Posterior cingulate gyrus (tissue), 11 donors: ENCODE data around the gene LAMB1.
"Not testable (repeated sequence)": the region's sequence is repeated elsewhere in the genome, so short reads cannot be mapped to it uniquely, and the experiment has no call there.

Experiments used
- DNase-seq, 10 donors: peaks; one replicate each; pipeline versions ENCODE4 v3.0.0 to v3.0.0-alpha.2; 2020 to 2021; ENCODE audit warnings: mixed read lengths in 3 of 10
- intact Hi-C: fragments of 100-400 bp; cut with DNase I; formaldehyde crosslinking; loops from one replicate; pipeline ENCODE4 v1.15.1; 2023

Gene LAMB1

DNA sequence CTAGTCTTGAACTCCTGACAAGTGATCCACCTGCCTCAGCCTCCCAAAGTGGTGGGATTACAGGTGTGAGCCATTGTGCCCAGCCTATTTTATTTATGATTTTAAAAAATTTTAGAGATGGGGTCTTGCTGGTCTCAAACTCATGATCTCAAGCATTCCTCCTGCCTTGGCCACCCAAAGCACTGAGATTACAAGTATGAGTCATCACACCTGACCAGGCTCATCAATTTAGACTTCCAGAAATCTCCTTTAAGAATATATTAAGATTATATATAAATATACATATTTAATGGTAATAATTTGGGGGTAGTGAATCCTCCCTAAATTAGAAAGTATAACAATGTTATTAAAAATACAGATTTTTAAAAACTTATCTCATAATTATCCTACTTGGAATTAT is 29.1 kb downstream of the LAMB1 start:
- intact Hi-C loops = no loop called here
- no peak for DNase-seq

DNA sequence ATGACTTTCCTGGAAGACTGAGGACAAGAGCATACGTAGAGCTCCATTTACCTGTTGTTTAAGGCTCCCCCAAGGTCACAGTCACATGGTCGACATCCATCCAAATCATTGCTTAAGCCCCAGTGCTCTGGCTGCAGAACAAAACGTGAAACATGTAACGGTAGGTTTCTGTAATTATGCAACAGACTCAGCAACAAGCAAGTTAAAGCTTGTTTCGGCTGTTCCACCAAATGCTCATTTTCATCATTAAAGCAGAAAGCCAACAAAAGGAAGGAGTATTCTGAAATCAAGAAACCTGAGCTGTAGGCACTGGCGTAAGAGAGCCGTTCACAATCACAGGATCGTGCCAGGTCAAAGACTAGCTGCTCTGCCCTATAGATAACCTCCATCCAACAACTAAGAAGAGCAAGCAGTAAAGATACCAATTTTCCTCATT is 30.0 kb downstream of the LAMB1 start:
- intact Hi-C loops = no loop called here
- no peak for DNase-seq

DNA sequence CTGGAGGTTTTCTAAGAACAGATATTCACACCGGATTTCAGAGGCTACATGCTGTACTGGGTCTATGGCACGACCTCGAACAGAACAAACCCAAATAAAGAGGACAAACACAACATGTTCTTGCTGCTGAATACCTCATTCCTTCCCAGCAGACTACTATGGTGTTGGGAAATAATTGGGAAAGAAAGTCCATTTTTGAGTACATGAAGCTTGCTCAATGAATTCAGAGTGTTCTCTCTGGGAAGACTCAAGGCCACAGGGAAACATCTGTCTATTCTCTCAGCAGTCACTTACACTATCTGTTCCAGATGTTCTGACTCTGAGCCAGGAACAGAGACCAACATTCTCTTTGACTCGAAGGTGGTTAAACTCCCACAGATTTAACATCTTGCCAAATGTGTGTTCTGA is 30.9 kb downstream of the LAMB1 start:
- intact Hi-C loops = no loop called here
- no peak for DNase-seq

DNA sequence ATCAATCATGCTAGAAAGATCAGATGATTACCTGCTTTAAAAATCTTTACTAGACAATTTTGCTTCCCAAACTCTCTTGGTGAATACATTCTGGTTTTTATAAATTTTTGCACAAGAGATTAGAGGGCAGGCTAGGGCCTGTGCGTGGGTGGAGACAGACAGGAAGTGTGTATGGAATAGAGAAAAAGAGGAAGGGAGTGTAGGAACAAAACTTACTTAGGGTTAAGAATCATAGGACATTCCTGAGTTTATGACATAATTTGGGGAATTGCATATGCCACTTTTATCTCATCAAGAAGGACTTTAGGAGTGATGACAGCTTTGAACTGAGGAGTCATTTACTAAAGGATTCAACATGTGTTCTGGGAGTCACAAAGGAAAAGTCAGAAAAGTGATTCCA is 31.3 kb downstream of the LAMB1 start:
- intact Hi-C loops = no loop called here
- no peak for DNase-seq

DNA sequence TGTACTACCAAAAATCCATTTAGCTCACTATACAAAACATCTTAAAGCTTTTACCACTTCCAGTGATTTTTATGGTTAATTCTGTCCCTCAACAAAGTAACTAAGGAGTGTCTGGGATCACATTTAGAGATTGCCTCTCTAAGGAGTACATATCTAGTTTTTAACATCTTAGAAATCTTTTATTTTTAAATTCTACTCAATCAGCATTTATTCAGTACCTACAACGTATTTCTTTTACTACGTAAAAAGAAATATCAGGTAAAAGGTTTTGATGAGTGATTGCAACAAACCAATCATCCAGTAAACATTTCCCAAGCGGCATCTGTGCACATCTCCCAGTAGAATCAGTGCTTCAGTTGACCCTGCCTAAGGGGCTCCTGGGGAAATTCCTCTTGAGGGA is 31.9 kb downstream of the LAMB1 start:
- intact Hi-C loops = no loop called here
- DNase-seq = no peak

DNA sequence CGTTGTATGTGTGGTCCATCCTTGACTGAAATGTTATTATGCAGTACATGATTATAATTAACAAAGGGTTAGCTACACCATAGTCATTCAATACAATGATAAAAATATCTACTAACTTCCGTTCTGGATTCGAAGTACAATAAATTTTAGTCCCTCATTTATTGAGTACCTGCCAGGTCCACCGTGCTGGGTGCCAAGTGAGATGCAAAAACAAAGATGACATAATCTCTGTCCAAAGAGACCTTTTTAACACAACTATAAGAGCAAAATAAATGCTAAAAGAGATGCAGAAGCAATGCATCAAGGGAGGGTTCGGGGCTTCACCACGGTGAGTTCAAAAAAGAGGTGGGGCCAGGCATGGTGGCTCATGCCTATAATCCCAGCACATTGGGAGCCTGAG is 33.1 kb downstream of the LAMB1 start:
- intact Hi-C loops = no loop called here
- DNase-seq = no peak

DNA sequence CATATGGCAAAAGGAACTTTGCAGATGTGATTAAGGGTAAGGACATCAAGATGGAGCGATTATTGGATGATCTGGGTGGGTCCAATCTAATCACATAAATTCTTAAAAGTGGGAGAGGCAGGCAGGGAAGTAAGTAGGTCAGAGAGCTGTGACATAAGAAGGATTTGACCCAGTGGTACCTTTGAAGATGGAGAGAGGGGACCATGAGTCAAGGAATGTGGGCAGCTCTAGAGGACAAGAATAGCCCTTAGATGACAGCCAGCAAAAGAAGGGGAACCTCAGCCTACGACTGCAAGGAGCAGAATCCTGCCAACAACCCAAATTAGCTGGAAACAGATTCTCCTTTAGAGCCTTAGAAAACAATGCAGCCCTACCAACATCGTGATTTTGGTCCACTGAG is 34.5 kb downstream of the LAMB1 start:
- intact Hi-C loops = no loop called here

DNA sequence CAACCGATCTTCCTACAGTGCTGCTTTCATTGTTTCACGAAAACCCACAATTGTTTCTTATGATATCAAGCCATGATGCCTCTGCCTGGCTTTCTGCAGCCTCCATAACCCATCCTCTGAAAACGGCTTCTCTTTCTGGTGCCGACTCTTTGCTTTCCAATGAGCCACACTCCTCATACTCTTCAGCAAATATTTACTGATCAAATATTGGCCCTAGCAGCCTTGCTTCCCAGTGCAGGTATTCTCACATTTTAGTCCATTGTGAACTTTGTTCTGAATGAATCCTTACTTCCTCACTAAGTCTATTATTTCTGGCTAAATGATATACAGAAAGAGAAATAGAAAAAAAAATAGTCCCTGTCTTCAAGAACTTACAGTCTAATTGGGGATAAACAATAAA is 35.5 kb downstream of the LAMB1 start:
- intact Hi-C loops = no loop called here
- DNase-seq = no peak

More for the DNA sequence above, 34.5 kb downstream of the LAMB1 start:
- no peak for DNase-seq

DNA sequence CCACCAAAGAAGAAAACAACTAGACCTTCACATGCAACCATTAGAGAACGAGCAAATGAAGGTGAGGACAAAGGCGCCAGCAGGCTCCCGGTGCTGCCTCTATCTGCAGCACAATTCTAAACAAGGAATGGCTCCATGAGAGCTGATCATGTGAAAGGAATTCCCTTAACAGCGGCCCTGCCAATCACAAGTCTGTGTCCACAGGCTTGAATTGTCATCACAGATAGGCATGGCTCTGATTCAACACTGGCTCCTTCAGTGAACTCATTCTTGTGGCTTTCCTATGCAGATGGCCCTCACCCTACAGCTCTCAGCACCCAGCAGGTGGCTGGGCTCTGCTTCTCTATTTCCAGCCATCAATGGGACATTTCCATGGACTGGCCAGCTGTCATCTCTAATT is 36.2 kb downstream of the LAMB1 start:
- intact Hi-C loops = no loop called here
- DNase-seq = no peak

DNA sequence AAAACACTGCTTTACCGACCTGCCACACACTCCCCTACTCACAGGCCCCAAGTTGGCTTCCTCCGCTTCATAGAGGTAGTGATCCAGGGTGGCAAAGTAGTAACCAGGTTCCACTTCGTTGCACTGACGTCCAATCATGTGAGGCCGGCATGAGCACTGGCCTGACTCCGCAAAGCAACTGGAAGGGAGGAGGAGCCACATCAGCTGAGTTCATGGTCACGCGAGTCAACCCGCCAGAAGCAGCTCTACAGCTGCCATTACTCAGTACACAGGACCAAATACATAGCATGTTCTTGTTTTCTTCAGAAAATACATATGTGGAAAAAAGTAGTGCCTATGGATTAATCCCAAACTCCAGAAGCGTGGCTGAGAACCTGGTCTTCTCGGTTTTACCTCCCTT is 38.5 kb downstream of the LAMB1 start:
- no peak for DNase-seq
- intact Hi-C loops = no loop called here

DNA sequence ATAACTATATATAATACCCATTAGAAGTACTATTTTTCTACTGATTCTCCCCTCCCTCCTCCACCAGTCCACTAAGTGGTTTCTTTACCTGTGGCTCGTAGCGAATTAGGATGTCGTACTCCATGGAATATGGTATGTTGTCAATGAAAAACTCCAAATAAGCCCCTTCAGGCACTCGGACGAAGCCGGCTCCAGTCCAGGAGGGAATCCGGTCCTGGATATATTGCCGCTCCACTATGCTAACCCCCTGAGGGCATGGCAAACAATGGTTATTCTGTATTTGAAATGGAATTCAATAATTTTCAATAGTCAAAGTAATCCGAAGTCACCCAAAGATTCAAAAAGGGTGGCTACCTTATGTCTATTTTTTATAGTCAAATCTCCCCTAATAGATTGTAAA is 40.1 kb downstream of the LAMB1 start:
- no peak for DNase-seq
- intact Hi-C loops = no loop called here

DNA sequence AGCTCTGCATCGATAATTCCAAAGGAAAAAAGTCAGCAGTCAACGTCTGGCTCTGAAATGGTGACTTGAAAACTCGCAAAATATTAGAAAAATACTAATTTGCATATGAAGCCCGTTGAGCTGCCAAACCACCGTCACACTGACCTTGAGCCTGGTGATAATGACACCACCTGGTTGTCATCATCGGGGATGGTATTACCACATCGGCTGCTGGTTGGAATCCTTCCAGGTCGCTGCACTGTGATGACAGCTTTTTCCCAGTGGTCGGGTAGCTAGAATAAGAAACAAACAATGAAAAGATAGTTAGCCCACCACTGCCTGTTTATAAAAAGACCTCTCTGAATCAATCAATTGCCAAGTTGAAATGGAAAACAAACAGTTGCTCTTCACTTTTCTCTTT is 41.6 kb downstream of the LAMB1 start:
- DNase-seq = no peak
- intact Hi-C loops = no loop called here

DNA sequence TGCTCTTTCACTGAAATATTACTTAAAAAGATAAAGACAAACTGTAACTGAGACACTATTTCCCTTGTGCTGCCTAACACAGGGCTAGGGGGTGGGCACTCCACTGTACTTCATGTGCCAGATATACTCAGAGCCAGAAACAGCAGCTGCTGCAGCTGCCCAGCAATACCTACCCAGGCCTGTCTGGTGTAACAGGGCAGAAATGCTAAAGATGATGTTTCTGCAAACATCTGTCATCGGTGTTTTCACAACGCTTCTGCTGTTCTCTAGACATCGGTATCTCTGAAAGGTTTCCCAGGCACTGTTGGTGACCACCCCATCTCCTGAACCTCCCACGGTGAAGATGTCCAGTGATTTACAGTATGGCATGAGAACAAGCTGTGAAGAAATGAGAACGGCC is 42.7 kb downstream of the LAMB1 start:
- intact Hi-C loops = no loop called here
- DNase-seq = no peak

DNA sequence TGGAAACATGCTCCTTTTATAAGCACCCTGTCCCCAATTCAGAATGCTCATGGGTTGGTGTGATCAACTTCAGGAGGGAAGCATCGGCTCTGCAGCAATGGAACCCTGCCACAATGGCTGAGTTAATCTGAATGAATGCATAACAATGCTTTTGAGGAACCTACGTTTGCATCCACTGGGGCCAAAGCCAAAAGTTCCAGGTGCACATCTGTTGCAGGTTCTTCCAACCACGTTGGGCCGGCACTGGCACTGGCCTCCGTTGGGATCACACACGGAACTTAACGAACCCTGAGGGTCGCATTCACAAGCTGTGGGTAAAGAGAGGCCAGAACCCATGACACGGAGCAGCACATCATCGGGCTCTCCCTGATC is 43.4 kb downstream of the LAMB1 start:
- no peak for DNase-seq
- intact Hi-C loops = no loop called here

DNA sequence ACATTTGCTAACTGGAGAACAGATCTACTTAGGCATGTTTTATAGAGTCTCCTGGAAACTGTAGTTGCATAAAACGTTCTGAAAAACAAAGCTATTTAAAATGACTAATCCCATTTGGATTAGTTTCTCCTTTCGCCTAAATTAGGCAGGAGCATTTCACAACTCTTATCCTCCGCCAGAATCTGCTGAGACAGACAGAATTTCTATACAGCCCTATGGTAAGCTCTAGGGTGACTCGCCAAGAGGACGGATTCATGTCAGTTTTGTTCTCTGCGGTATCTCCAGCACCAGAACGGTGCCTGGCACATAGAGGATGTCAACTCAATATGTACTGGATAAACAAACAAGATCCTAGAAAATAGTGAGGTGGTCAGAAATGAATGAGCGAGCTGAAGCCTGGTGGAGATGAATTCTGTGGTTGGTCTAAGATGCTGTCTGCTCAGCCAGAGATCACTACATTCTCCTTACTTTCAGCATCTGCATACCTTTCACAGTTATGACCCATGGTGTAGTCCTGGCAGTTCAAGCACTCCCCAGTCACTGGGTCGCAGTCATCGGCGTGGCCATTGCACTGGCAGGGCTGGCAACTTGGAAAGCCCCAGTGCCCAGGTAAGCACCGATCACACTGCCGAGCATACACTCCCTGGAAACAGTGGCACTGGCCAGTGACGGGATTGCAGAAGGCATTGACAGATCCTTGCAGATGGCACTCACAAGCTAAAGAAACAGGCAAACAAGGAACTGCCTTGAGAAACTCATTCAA is 44.0 kb downstream of the LAMB1 start:
- DNase-seq = peak in 2 of 10 donors; percentile 67 to 81
- intact Hi-C loops = no loop called here

DNA sequence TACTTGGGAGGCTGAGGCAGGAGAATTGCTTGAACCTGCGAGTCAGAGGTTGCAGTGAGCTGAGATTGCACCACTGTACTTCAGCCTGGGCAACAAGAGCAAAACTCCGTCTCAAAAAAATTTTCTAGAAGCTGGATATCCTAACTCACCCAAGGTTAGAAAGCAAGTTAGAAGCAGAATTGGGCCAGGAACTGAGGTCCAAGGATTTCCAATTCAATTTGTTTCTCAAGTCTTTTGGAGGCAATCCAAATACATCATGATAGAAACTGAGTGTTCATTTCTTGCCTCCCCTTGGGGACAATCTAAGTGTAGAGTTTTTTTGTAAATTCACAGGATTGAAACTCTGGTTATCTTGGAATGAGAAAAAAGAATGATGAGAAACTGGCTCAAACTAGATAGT is 45.5 kb downstream of the LAMB1 start:
- intact Hi-C loops = no loop called here
- DNase-seq = no peak

DNA sequence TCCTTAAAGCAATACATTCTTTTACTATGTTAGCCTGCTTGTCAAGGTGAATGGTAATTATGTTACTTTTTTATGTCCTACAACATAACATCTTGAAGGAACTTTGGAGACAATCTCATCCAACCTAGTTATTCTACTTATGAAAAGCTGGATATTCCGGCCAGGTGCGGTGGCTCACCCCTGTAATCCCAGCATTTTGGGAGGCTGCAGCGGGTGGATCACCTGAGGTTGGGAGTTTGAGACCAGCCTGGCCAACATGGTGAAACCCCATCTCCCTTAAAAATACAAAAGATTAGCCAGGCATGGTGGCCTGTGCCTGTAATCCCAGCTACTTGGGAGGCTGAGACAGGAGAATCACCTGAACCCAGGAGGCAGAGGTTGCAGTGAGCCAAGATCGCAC is 46.0 kb downstream of the LAMB1 start:
- intact Hi-C loops, DNase-seq: not testable (repeated sequence)

DNA sequence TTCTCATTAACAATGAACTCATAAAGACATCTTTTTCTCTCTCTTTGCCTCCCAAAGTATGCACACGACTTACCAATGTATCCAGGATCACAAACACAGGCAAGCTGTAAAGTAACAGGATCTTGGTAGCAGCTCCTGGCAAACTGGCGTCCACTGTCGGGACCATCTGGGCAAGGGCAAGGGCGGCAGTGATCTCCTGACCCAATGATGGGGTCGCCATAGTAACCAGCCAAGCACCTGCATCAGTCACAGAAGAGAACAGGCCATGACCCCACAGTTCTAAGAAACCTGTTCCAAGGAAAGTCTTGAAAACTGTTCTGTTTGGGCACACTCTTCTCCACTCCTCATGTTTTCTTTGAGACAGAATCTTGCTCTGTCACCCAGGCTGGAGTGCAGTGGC is 47.6 kb downstream of the LAMB1 start:
- no peak for DNase-seq
- intact Hi-C loops = no loop called here

DNA sequence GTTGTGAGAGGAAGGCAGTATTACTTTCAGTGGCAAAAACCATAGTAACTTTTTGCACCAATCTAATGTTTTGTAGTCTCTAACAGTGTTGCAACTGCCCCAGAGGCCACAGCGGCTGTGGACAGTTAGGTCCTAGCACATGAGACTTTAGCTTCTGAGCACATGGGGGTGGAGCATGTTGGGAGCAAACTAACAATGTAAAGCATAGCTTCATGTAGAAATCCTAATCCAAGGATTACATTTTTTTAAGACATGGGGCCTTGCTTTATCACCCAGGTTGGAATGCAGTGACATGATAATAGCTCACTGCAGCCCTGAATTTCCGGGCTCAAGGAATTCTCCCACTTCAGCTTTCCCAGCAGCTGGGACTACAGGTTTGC is 49.0 kb downstream of the LAMB1 start:
- intact Hi-C loops = no loop called here

DNA sequence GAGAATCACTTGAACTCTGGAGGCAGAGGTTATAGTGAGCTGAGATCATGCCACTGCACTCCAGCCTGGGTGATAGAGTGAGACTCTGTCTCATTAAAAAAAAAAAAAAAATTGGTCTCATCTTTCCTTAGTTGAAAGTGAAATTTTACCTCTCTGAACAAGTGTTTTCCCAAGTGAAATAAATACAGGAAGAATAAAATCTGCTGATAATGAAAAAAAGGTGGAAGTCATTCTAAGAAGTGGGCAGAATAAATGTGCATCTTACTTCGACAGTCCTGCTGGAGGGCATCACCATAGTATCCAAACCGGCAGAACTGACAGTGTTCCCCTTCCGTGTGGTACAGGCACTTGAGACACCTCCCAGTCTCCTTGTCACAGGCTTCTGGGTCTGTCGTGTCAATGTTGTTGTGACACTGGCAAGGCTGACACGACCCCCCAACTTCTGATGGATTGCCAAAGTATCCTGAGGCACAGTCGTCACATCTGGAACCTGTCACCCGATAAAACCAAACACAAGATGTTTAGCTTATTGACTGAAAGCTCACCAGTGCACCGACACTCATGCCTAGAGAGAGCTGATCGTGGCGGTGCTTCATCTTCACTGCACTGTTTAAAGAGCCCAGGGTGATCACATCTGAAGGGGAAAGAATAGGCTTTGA is 49.6 kb downstream of the LAMB1 start:
- intact Hi-C loops = no loop called here
- no peak for DNase-seq

More for the DNA sequence above, 49.0 kb downstream of the LAMB1 start:
- no peak for DNase-seq

DNA sequence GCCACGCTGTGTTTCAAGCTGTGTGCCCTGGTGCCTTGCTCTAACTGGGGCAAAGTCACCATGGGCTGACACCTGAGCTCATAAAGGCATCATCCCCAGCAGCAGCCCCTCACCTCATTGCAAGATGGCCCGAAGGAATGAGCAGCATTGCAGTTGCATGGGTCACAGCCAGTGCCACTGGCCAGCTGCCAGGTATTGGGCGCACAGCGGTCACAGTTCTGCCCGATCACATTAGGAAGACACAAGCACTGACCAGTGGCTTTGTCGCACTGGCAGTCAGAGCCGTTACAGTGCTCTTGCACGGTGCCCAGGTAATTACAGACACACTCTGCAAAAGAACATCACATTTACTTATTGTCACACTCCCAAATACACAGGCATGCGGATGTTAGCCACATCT is 51.1 kb downstream of the LAMB1 start:
- intact Hi-C loops = no loop called here
- peak in 1 of 10 donors; percentile 87 for DNase-seq

DNA sequence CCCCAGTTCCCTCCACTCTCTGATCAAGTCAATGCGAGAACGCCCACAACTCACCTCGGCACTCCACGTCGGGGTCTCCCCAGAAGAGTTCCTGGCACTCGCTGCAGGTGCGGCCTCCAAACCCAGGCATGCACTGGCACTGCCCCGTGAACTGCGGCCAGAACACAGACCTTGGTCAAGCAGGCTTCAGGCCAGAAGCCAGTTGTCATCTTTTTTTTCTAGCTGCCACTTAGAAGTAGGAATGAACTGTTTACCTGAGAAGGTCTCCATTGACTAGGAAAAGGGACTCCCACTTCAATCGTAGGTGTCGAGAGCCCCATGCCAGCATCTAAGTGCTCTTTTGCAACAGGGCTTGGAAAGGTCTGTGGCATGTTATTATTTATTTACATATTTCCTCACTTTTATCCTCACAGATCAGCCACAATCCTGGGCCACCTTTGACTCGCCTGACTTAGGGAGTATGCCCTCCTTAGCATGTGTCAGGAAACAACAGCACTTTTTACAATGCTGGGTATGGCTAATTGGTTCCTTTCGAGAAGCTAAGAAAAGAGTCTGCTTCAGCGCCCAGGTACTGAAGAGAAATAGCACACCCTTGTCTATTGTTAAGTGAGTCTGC is 51.7 kb downstream of the LAMB1 start:
- peak in 1 of 10 donors; percentile 58 for DNase-seq
- intact Hi-C loops = no loop called here
